GM19239 (cell line): ENCODE measurements around the gene RTCA.
"Not testable (repeated sequence)": the region's sequence is repeated elsewhere in the genome, so short reads cannot be mapped to it uniquely, and the experiment has no call there.

Source experiments
- DNase-seq: peaks from one replicate; pipeline ENCODE4 v3.0.0; 2011; ENCODE audit warnings: low spot score; ENCODE audit not compliant: insufficient read length
- FAIRE-seq: peaks from 2 replicates; lab custom pipeline; 2011; peaks lifted over from hg19 to GRCh38; lab: Jason Lieb, UNC

The RTCA gene

GRCh38 chr1:100265931-100266740, at the start of gene RTCA:
Gene RTCA, plus strand, starts transcription at chr1:100266216. Its CDS starts 160 bp downstream, at chr1:100266376.
- peak; percentile 98 for FAIRE-seq

GRCh38 chr1:100217834-100218233, 48.2 kb upstream of the RTCA start:
- no peak for FAIRE-seq

More at GRCh38 chr1:100265931-100266740, at the start of gene RTCA:
- peak; percentile 83 for DNase-seq

GRCh38 chr1:100219457-100219856, 46.6 kb upstream of the RTCA start:
- no peak for DNase-seq
- no peak for FAIRE-seq

More at GRCh38 chr1:100217834-100218233, 48.2 kb upstream of the RTCA start:
- DNase-seq: no peak

GRCh38 chr1:100219883-100220282, 46.1 kb upstream of the RTCA start:
- DNase-seq: no peak
- FAIRE-seq: no peak

- DNase-seq (no peak), FAIRE-seq (no peak)
These were observed 43.6 kb upstream of the RTCA start for GRCh38 chr1:100222428-100222827.

- FAIRE-seq (no peak), DNase-seq (no peak)
These were observed 36.2 kb upstream of the RTCA start for GRCh38 chr1:100229681-100230443.

- FAIRE-seq (no peak), DNase-seq (no peak)
These were observed 35.3 kb upstream of the RTCA start for GRCh38 chr1:100230765-100231164.

- DNase-seq (no peak), FAIRE-seq (peak; percentile 52)
These were observed 34.3 kb upstream of the RTCA start for GRCh38 chr1:100231721-100232120.

- FAIRE-seq: peak; percentile 42
- DNase-seq: no peak
These were observed 33.9 kb upstream of the RTCA start for GRCh38 chr1:100232156-100232555.

- DNase-seq, FAIRE-seq: not testable (repeated sequence)
These were observed 32.5 kb upstream of the RTCA start for GRCh38 chr1:100233566-100233965.

- no peak for DNase-seq
- no peak for FAIRE-seq
These were observed 31.6 kb upstream of the RTCA start for GRCh38 chr1:100234432-100234831.

- FAIRE-seq: no peak
These were observed 28.9 kb upstream of the RTCA start for GRCh38 chr1:100237091-100237490.

GRCh38 chr1:100239961-100240360, 26.1 kb upstream of the RTCA start:
- FAIRE-seq (no peak), DNase-seq (no peak)

More at GRCh38 chr1:100237091-100237490, 28.9 kb upstream of the RTCA start:
- DNase-seq: no peak

GRCh38 chr1:100240631-100241030, 25.4 kb upstream of the RTCA start:
- FAIRE-seq: no peak
- no peak for DNase-seq

GRCh38 chr1:100246738-100247137, 19.3 kb upstream of the RTCA start:
- no peak for DNase-seq
- FAIRE-seq: no peak

- DNase-seq (no peak), FAIRE-seq (no peak)
These were observed 16.9 kb upstream of the RTCA start for GRCh38 chr1:100249155-100249536.

- DNase-seq (peak; percentile 92), FAIRE-seq (peak; percentile 100)
These were observed 16.3 kb upstream of the RTCA start, which contains the start of gene DBT for GRCh38 chr1:100249537-100250257. Gene DBT, minus strand, starts transcription at chr1:100249834. Its CDS starts 14 bp downstream, at chr1:100249820.

GRCh38 chr1:100250264-100250663, 15.8 kb upstream of the RTCA start:
- DNase-seq (no peak), FAIRE-seq (no peak)

- DNase-seq (no peak), FAIRE-seq (peak; percentile 72)
These were observed 15.2 kb upstream of the RTCA start for GRCh38 chr1:100250807-100251206.

- DNase-seq (no peak), FAIRE-seq (no peak)
These were observed 13.1 kb upstream of the RTCA start for GRCh38 chr1:100252901-100253300.
